Stimulated activated CD8-positive, alpha-beta memory T cell treated with anti-CD3 and anti-CD28 coated beads, Interleukin-7, amount 100 ng/mL, for 24 hours (primary cell): Measurements from ENCODE around the gene MS4A13.
"Not testable (repeated sequence)": the region's sequence is repeated elsewhere in the genome, so short reads cannot be mapped to it uniquely, and the experiment has no call there.

ENCODE experiments used
- DNase-seq: peaks from one replicate; pipeline ENCODE4 v3.0.0-alpha.2; 2020; ENCODE audit warnings: low read depth

Gene MS4A13

DNA sequence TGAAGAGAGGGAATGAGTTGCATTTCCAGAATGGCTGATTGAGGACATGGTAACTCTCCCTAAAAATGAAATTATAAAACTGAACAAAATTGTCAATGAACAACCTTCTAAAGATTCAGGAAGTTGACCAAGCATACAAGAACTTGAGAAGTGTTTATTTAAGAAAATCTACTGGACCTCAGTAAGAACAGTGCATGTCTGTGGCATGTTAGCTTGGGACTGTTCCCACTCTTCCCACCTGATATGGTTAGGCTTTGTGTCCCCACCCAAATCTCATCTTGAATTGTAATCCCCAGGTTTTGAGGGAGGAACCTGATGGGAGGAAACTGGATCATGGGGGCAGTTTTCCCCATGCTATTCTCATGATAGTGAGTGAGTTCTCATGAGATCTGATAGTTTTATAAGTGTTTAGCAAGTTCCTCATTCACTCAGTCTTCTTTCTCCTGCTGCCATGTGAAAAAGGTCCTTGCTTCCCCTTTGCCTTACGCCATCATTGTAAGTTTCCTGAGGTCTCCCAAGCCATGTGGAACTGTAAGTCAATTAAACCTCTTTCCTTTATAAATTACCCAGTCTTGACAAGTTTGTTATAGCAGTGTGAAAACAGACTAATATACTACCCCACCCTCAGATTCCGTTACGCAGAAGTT lies 15.4 kb downstream of the MS4A13 start:
- DNase-seq: no peak

DNA sequence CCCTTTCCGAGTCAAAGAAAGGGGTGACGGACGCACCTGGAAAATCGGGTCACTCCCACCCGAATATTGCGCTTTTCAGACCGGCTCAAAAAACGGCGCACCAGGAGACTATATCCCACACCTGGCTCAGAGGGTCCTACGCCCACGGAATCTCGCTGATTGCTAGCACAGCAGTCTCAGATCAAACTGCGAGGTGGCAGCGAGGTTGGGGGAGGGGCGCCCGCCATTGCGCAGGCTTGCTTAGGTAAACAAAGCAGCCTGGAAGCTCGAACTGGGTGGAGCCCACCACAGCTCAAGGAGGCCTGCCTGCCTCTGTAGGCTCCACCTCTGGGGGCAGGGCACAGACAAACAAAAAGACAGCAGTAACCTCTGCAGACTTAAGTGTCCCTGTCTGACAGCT lies 17.2 kb downstream of the MS4A13 start:
- not testable (repeated sequence) for DNase-seq

DNA sequence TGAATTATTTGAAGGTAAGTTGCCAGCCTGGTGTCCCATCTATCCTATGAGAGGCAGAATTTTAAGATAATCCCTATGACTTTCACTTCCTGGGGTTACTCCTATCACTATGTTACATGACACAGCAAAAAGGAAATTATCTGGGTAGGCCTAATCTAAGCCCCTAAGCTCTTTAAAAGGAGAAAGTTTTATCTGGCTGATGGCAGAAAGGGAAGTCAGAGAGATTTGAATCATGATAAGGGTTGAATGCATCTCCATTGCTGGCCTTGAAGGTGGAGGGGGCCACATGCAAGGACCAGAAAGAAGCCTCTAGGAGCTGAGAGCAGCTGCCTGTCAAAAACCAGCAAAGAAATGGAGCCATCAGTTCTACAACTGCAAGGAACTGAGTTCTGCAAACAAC lies 23.4 kb downstream of the MS4A13 start:
- DNase-seq: not testable (repeated sequence)

DNA sequence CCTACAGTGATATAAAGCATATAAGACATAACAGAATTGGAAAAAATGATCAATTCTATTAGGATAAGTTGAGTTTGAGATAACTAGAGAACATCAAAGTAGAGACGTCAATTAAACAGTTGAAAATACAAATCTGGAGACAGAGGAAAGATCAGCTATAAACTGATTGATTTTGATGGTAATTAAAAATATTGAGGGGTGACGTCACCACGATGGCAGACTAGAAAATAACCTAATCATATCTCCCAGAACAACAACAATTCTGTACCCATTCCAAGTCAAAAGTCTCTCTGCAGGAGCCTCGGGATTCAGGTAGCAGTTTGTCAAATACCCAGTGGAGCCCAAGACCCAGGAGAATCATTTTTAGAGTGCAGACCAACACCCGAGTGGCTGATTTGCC lies 28.9 kb downstream of the MS4A13 start:
- DNase-seq: no peak

DNA sequence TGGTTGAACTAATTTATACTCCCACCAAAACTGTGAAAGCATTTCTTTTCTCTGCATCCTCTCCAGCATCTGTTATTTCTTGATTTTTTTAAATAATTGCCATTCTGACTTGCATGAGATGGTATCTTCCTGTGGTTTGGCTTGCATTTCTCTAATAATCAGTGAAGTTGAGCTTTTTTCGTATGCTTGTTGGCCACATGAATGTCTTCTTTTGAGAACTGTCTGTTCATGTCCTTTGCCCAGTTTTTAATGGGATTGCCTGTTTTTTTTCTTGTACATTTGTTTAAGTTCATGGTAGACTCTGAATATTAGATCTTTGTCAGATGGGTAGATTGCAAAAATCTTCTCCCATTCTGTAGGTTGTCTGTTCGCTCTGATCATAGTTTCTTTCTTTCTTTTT lies 46.1 kb downstream of the MS4A13 start:
- no peak for DNase-seq

DNA sequence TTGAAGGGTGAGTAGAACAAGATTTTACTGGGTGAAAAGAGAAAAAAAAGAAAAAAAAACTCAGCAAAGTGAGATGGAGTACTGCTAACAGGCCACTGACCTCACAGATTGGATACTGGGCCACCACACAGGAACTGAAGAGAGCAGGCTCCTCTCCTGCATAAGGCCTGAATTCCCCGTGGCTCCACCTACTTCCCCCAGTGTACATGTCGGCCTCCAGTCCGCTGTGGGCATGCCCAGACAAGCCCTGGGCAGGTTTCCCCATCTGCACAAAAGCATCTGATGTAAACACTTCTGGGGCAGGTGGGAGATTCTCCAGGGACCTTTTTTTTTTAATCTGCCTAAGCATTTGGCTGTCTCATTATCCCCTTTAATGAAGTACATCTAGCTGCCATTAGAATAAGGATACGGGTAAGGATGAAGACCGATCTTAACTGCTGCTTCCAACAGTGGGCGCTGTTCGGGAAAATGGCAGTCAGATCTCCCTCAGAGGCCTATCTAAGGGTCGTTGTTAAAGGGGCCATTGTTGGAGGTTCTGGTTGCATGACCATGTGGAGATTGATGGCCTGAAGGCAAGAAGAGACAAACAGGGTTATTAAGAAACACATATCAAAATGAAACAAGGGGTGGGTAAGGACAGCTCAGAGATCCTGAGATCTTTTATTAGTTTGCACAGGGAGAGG lies 48.5 kb downstream of the MS4A13 start:
- DNase-seq: no peak

DNA sequence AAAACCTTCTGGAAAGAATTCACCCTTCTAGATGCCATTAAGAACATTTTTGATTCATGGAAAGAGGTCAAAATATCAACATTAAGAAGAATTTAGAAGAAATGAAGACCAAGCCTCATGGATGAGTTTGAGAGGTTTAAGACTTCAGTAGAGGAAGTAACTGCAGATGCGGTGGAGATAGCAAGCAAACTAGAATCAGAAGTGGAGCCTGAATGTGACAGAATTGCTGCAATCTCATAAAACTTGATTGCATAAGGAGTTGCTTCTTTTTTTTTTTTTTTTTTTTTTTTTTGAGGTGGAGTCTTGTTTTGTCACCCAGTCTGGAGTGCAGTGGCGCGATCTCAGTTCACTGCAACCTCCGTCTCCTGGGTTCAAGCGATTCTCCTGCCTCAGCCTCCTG lies 51.6 kb downstream of the MS4A13 start:
- no peak for DNase-seq

DNA sequence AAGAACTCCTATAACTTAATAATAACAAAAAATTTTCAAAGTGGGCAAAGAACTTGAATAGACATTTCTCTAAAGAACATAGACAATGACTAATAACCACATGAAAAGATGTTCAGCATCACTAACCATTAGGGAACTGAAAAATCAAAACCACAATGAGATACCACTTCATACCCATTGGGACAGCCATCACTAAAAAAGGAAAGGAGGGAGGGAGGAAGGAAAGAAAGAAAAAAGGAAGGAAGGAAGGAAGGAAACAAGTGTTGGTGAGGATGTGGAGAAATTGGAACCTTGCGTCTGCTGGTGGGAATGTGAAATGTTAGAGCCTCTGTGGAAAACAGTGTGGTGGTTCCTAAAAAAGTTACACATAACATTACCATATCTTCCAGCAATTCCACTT lies 55.8 kb downstream of the MS4A13 start:
- no peak for DNase-seq

DNA sequence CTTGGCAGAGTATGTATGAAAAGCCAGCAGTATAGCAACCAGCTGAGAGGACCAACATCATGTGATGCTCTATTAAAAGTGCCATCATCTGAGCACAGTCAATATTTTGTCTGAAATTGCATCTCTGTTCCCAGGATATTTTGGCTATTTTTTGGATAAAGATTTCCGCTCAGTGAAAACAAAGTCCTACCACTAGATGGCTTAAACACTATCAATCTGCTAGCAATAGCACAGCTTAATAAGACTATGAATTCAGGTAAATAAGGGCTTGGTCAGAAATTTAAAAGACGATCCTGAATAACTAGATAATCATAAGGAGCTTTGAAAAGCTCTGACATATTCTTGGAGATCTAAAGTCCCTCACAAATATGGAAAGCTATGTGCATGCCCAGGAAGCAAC lies 74.4 kb downstream of the MS4A13 start:
- no peak for DNase-seq
